ENCODE results near the gene AMOTL1. TPM values are rescaled to one million over a fixed set of nuclear protein-coding genes. Genes with fewer than 3 reads are reported as not detected.

The AMOTL1 gene
- total and polyA plus RNA-seq, 7 donors = 0.69 to 161 (median 96.3) TPM

GRCh38 chr11:94862926-94863880, 95.0 kb downstream of the AMOTL1 start:
- peaks cover 51 to 100% (median 69%) of the 10 kb centered on the region in 4 donors for H3K36me3 ChIP-seq
- TF ChIP-seq EP300 (IDR thresholded peaks at IDR 0.05) (no peak), POLR2A (IDR thresholded peaks at IDR 0.05) (no peak), POLR2AphosphoS5 (IDR thresholded peaks at IDR 0.05) (no peak)
- TF ChIP-seq, protein P1, sequence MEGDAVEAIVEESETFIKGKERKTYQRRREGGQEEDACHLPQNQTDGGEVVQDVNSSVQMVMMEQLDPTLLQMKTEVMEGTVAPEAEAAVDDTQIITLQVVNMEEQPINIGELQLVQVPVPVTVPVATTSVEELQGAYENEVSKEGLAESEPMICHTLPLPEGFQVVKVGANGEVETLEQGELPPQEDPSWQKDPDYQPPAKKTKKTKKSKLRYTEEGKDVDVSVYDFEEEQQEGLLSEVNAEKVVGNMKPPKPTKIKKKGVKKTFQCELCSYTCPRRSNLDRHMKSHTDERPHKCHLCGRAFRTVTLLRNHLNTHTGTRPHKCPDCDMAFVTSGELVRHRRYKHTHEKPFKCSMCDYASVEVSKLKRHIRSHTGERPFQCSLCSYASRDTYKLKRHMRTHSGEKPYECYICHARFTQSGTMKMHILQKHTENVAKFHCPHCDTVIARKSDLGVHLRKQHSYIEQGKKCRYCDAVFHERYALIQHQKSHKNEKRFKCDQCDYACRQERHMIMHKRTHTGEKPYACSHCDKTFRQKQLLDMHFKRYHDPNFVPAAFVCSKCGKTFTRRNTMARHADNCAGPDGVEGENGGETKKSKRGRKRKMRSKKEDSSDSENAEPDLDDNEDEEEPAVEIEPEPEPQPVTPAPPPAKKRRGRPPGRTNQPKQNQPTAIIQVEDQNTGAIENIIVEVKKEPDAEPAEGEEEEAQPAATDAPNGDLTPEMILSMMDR (IDR thresholded peaks at IDR 0.05) = no peak
- no peak overlapping the region for H3K27ac ChIP-seq
- 69 to 80% methylated on average over 11 of the region's 11 CpGs for WGBS, 2 donors
- no peaks in the 10 kb centered on the region for H3K4me1 ChIP-seq
- intact Hi-C loops (cut with DNase I) = no loop called here
- H3K4me3 ChIP-seq = no peak overlapping the region
- no peaks in the 10 kb centered on the region for H3K27me3 ChIP-seq
- DNase-seq = no peak
- H3K9me3 ChIP-seq = no peaks in the 10 kb centered on the region

- Histone ChIP-seq H3K36me3 (peaks cover 45 to 100% (median 66%) of the 10 kb centered on the region in 4 donors), H3K4me1 (no peaks in the 10 kb centered on the region), H3K4me3 (no peak overlapping the region), H3K27ac (no peak overlapping the region), H3K9me3 (no peaks in the 10 kb centered on the region), H3K27me3 (no peaks in the 10 kb centered on the region)
- TF ChIP-seq POLR2A (IDR thresholded peaks at IDR 0.05) = no peak
- intact Hi-C loops (cut with DNase I) = no loop called here
- no peak for DNase-seq
- 90 to 93% methylated on average over 11 of the region's 11 CpGs for WGBS, 2 donors
These were observed 96.4 kb downstream of the AMOTL1 start for GRCh38 chr11:94864506-94865045.

- no peak for TF ChIP-seq POLR2A (IDR thresholded peaks at IDR 0.05)
- TF ChIP-seq POLR2AphosphoS5 (IDR thresholded peaks at IDR 0.05) = no peak
- TF ChIP-seq EP300 (IDR thresholded peaks at IDR 0.05) = no peak
- TF ChIP-seq, protein P1 (IDR thresholded peaks at IDR 0.05) = no peak
- H3K27ac ChIP-seq = no peak overlapping the region
- H3K27me3 ChIP-seq = no peaks in the 10 kb centered on the region
- intact Hi-C loops (cut with DNase I) = no loop called here
- H3K4me1 ChIP-seq = no peaks in the 10 kb centered on the region
- H3K36me3 ChIP-seq = peaks cover 39 to 100% (median 64%) of the 10 kb centered on the region in 4 donors
- no peak for DNase-seq
- WGBS, 2 donors = 84 to 92% methylated on average over 8 of the region's 8 CpGs
- H3K9me3 ChIP-seq = no peaks in the 10 kb centered on the region
- H3K4me3 ChIP-seq = no peak overlapping the region
These were observed 98.2 kb downstream of the AMOTL1 start for GRCh38 chr11:94866231-94866822.

DNA sequence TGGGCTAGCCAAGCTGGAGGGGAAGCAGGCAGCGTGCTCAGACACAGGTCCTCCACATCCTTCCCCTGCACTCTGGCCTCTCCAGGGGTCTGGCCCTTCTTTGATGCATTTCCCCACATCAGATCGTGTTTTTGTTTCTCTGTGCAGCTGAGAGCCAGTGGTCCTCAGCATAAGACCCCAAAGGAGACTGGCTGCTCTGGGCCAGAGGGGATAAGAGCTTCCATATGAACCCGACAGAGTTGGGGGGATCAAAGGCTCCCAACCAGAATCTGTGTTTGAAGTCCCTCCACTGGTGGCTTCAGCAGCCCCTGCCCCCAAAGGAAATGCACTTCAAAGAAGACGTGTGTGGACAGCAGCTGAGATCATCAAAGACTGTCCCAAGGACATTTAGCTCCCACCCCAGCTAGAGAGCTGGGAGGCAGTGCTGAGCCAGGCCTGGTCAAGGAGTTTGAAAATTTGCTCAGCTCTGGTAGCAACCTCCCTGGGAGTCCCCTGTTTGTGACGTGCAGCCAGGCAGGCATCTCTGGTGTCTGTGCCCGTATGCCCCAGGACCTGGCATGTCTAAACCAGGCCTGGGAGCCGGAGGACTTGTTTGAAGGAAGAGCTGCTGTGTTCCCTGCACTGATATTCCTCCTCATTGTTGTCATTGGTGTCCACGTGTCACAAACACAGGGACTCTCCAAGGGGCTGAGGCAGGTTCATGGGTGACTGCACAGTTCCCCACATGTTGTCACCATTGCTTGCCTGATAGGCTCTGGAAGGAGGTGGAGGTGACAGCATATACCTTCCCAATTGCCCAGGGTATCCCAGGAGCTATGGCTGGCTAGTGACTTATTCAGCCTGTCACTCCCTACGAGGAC, 99.0 kb downstream of the AMOTL1 start:
- no peaks in the 10 kb centered on the region for H3K4me1 ChIP-seq
- TF ChIP-seq, protein P1 (IDR thresholded peaks at IDR 0.05) = no peak
- TF ChIP-seq EP300 (IDR thresholded peaks at IDR 0.05) = no peak
- TF ChIP-seq POLR2A (IDR thresholded peaks at IDR 0.05) = no peak
- no peak for TF ChIP-seq POLR2AphosphoS5 (IDR thresholded peaks at IDR 0.05)
- no peak overlapping the region for H3K4me3 ChIP-seq
- no peak for DNase-seq
- 78 to 86% methylated on average over 9 of the region's 9 CpGs for WGBS, 2 donors
- H3K27ac ChIP-seq = no peak overlapping the region
- no peaks in the 10 kb centered on the region for H3K9me3 ChIP-seq
- no peaks in the 10 kb centered on the region for H3K27me3 ChIP-seq
- H3K36me3 ChIP-seq = peaks cover 39 to 100% (median 64%) of the 10 kb centered on the region in 4 donors
- intact Hi-C loops (cut with DNase I) = no loop called here

All from sigmoid colon (tissue), 7 donors.